ENCODE results near the gene TPRN. TPM values are rescaled to one million over a fixed set of nuclear protein-coding genes. Genes with fewer than 3 reads are reported as not detected.

The TPRN gene
- total RNA-seq, 1 donor from 2014 or later = 2.8 TPM

GRCh38 chr9:137186385-137186784 lies 14.2 kb downstream of the TPRN start:
- DNase-seq (ENCODE audit: low spot score in 2 of 2) = no peak
- Histone ChIP-seq H3K27ac (no peak overlapping the region), H3K4me3 (peak overlapping the region in 1 of 2 donors; percentile 91), H3K36me3 (peaks cover 45 to 66% of the 10 kb centered on the region in 2 donors), H3K4me1 (peaks cover 23 to 38% of the 10 kb centered on the region in 2 donors), H3K27me3 (no peaks in the 10 kb centered on the region), H3K9me3 (no peaks in the 10 kb centered on the region)
- intact Hi-C loops (cut with DNase I) = no loop called here
- TF ChIP-seq CTCF (IDR thresholded peaks at IDR 0.05) = no peak

GRCh38 chr9:137185921-137186320 lies 14.6 kb downstream of the TPRN start:
- H3K4me3 ChIP-seq = no peak overlapping the region
- H3K27ac ChIP-seq = no peak overlapping the region
- no peaks in the 10 kb centered on the region for H3K9me3 ChIP-seq
- no peak for DNase-seq (ENCODE audit: low spot score in 2 of 2)
- H3K4me1 ChIP-seq = peaks cover 23 to 38% of the 10 kb centered on the region in 2 donors
- intact Hi-C loops (cut with DNase I) = no loop called here
- TF ChIP-seq CTCF (IDR thresholded peaks at IDR 0.05) = no peak
- H3K36me3 ChIP-seq = peaks cover 45 to 66% of the 10 kb centered on the region in 2 donors
- H3K27me3 ChIP-seq = no peaks in the 10 kb centered on the region

DNA sequence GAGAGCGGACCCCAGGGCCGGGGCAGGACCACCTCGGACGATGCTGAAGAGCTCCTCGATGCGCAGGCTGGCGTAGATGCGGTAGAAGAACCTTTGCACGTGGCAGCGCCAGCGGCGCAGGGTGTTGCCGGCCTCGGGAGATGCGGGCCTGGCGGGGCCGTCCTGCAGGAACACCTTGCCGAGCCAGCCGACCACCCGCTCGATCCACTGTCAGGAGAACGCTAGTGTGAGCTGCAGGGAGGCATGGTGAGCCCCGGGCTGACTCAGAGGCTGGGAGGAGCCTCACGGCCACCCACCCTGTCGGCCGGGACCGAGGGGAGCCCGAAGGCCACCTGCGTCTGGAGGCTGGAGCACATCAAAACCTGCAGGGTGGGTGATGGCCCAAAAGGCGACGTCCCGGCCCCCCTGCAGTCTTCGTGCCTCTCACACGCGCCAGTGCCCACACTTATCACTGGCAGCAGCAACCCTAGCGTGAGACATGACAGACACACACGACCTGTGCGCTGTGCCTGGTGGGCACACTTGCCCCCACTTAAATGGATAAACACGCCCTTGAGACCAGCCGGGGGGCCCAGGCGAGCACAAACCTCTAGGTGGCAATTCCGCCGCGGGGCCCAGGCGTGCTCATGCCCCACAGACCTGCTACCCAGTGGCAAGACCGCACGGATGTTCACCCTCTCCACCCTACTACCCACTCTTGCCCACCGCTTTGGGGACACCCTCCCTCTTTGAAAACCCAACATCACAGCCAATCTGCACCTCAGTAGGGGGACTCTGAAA lies 15.5 kb downstream of the TPRN start:
- Histone ChIP-seq H3K36me3 (peaks cover 51 to 66% of the 10 kb centered on the region in 2 donors), H3K4me1 (peaks cover 20 to 31% of the 10 kb centered on the region in 2 donors), H3K27ac (no peak overlapping the region), H3K27me3 (no peaks in the 10 kb centered on the region), H3K4me3 (no peak overlapping the region), H3K9me3 (no peaks in the 10 kb centered on the region)
- intact Hi-C loops (cut with DNase I) = no loop called here
- DNase-seq (ENCODE audit: low spot score in 2 of 2) = no peak
- no peak for TF ChIP-seq CTCF (IDR thresholded peaks at IDR 0.05)

DNA sequence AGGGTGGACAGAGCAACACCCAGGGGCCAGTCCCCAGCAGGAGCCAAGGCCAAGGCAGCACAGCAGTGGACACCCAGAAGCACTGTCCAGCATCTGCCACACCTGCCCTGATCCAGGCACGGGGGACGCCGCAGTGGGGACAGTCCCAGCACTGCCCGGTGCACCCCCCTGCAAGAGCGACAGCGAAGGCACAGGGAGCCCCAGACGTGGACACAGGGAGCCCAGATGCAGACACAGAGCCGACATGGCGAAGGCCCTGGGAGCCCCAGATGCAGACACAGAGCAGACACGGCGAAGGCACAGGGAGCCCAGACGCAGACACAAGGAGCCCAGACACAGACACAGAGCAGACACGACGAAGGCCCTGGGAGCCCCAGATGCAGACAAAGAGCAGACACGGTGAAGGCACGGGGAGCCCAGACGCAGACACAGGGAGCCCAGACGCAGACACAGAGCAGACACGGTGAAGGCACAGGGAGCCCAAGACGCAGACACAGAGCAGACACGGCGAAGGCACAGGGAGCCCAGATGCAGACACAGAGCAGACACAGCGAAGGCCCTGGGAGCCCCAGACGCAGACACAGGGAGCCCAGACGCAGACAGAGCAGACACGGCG lies 16.5 kb downstream of the TPRN start:
- no peak for TF ChIP-seq CTCF (IDR thresholded peaks at IDR 0.05)
- Histone ChIP-seq H3K4me3 (no peak overlapping the region), H3K9me3 (no peaks in the 10 kb centered on the region), H3K27me3 (no peaks in the 10 kb centered on the region), H3K4me1 (peaks cover 10 to 21% of the 10 kb centered on the region in 2 donors), H3K27ac (no peak overlapping the region), H3K36me3 (peaks cover 58 to 73% of the 10 kb centered on the region in 2 donors)
- no peak for DNase-seq (ENCODE audit: low spot score in 2 of 2)
- intact Hi-C loops (cut with DNase I) = no loop called here

DNA sequence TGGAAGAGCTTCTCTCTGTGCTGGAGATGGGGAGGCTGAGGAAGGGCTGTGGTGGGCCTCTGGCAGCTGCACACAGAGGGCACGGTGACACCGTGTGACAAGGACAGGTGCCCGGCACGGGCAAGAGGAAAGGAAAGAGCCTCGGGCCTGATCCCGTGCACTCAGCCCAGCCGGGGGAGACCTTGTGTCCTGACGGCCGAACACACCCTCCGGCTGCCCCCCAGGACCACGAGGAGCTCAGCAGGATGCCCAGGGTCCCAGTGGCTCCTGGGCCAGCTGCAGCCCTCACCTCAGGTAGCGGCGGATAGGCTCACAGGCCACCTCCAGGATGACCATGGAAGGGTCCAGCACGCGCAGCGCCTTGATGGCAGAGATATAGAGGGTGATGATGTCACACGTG lies 17.7 kb downstream of the TPRN start:
- no peaks in the 10 kb centered on the region for H3K27me3 ChIP-seq
- no peak overlapping the region for H3K27ac ChIP-seq
- H3K4me3 ChIP-seq = no peak overlapping the region
- no peaks in the 10 kb centered on the region for H3K9me3 ChIP-seq
- TF ChIP-seq CTCF (IDR thresholded peaks at IDR 0.05) = no peak
- intact Hi-C loops (cut with DNase I) = no loop called here
- no peak for DNase-seq (ENCODE audit: low spot score in 2 of 2)
- H3K4me1 ChIP-seq = peaks cover 10 to 21% of the 10 kb centered on the region in 2 donors
- peaks cover 62 to 76% of the 10 kb centered on the region in 2 donors for H3K36me3 ChIP-seq

Data from ascending aorta (tissue), 2 donors.